Measurements from ENCODE around the gene FAM216B.
"Not testable (repeated sequence)": the region's sequence is repeated elsewhere in the genome, so short reads cannot be mapped to it uniquely, and the experiment has no call there.

The FAM216B gene

GRCh38 chr13:42788601-42789000, 7.2 kb downstream of the FAM216B start:
- DNase-seq = no peak

- no peak for DNase-seq
Observed at GRCh38 chr13:42792154-42792553, 10.8 kb downstream of the FAM216B start.

- DNase-seq = no peak
Observed at GRCh38 chr13:42794577-42795275, 13.3 kb downstream of the FAM216B start.

- no peak for DNase-seq
Observed at GRCh38 chr13:42795666-42796065, 14.3 kb downstream of the FAM216B start.

GRCh38 chr13:42796747-42797356, 15.5 kb downstream of the FAM216B start:
- DNase-seq = no peak

- DNase-seq = no peak
Observed at GRCh38 chr13:42798118-42798517, 16.7 kb downstream of the FAM216B start.

GRCh38 chr13:42800109-42800643, 18.8 kb downstream of the FAM216B start:
- no peak for DNase-seq

DNA sequence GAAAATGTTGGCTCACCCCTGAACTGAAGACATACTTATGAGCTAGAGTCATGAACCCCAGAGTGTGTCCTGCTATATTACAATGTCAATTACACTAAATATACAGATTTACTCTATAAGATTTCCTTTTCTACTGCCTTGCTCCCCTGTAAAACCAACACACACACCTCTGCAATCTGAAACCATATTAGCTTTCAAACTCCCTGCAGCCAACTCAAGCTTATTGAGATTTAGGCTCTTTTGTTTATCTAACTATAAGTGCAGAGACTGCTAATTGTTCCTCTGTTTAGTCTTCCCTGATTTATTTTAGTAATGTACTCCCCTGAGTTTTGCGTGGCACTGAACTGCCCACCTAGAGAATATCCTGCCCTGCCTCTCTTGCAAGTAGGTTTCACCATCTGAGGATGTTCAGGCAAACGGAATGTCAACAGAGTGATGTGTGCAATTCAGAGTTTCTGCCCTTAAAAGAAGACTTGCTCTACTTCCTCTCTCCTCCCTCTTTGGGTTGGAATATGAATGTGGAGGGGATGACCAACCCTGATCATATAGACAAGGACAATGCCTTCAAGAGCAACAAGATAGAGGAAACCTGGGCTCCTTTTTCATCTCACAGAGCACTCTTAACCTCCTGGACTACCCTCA, 22.3 kb downstream of the FAM216B start:
- no peak for DNase-seq

DNA sequence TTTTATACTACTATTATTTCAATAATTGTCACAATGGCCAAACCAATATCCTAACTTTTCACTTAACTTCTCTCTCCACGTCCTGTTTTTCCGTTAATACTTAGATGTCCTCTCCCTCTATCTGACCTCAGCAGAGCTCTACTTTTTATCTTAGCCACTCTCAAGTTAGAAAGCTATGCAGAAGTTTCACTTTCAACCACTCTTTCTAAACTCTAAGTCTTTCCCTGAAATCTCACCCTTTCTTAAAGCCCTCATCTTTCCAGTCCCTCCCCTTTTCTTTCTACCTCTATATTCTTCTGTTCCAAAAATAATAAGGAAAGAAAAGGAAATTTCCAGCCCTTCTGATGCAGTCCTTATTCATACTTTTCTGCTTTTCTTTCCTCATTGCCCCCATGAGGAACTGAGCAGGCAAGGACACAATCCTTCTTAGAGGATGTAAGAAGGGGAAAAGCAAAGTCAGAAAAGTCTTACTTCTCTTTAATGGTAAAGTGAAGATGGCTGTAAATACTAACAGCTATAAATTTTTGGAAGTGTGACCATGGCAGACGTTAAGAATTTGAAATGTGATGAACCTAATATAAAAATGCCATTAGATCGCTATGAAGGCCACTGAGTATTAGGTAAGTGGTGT, 23.0 kb downstream of the FAM216B start:
- no peak for DNase-seq

DNA sequence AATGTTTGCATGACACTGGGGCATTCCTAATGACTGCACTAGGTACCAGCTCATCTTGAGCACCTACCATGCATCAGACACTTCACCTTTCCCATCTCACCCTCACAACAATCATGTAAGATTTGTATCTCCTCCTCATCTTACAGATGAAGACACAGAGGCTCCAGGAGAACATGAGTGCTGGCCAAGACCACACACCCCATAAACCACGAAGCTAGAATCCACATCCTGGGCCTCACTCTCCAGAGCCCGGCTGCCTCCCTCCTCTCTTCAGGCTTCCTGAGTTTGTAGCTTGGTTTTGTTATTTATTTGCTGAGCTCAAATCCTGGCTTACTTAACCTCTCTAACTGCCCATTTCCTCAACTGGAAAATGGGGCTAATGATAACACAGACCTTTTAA, 25.9 kb downstream of the FAM216B start:
- no peak for DNase-seq

- no peak for DNase-seq
Observed at GRCh38 chr13:42807866-42808265, 26.5 kb downstream of the FAM216B start.

DNA sequence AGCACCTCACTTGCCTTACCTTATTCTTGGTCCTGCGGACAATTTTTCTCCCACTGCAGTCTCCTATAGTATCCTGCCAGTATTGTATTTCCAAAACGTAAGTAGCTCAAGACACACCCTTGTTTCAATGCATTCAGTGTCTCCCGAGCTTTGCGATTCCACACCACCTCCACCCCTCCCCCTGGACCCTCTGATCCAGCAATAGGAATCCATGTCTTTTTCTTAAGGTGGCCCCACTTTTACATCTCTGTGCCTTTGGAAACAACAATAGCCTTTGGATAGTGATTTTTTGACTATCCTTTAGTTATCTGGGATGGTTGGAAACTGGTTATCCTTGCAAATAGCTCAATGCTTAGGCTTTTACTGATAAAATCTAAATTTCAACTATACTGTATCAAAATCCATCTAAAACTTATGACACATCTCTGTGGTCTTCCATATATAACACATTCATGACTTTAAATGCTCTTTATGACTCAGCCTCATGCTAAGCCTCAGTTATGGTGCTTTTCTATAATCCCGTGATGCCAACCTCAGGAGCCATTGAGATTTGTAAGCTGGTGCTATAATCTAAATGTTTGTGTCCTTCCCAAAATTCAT, 27.1 kb downstream of the FAM216B start:
- no peak for DNase-seq

DNA sequence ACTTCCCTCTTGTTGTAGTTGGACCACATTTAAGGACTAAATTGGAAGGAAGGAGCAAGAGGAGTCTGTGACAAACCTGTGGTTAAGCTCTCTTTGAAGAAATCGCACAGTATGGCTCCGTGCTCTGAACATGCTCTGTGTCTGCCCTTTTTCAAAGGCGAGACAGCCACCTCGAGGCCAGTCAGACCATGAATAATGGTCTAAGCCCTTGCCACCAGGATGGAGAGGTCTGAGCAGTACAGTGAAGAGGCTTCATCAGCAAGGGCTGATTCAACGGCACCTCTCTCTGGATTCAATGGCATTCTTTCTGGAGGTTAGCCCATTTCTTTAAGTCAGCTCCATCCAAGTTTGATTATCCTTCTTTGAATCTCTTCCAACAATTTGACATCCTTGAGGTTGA, 30.9 kb downstream of the FAM216B start:
- no peak for DNase-seq

DNA sequence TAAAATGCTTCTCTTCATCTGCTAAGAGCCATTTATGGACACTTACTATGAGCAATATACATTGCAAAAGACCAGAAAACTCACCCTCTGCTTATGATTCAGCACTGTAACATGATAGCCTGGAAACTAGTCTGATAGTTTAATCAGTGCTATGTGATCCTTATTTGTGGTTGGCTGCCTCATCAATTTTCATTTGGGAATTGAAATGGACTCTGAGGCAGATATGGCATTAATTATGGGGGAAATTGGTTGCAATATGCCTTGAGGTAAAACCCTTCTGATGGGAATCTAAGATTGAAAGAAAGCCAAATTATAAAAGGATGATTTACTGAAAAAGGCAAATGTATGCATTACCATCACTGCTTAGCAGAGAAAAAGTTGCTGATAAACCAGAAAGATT, 33.5 kb downstream of the FAM216B start:
- DNase-seq = no peak

DNA sequence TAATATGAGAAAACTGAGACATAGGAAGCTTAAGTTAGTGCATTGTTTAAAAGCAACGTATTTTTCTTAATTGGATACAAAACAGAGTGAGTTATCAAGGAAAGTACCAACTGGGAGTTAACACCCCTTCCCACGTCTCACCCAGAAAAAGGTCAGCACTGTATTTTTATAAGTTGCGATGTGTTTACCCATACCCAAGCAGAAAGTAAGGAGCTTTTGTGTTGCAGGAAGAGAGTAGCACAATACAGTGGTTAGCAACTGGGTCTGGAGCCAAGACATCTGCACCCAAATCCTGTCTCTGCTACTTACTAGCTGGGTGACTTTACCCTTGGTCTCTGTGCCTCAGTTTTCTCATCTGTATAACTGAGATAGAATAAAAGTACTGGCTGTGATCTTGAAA, 34.3 kb downstream of the FAM216B start:
- DNase-seq = no peak

DNA sequence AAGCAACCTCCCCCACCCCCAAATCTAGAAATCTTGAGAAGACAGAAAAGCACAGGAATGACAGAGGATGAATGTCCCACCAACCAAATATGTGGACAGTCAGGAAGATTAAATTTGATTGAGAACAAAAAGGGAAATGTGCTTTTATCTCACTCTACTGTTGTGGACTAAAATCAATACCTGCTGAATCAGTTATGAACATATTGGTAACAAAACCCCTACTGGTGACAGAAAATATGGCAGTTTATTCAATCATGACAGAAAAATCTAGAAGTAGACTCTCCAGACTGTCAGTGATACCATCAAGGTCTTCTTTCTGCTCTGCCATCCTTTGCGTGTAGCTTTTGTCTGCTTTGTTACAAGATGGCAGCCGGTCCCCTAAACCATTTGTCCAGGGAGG, 35.2 kb downstream of the FAM216B start:
- no peak for DNase-seq

DNA sequence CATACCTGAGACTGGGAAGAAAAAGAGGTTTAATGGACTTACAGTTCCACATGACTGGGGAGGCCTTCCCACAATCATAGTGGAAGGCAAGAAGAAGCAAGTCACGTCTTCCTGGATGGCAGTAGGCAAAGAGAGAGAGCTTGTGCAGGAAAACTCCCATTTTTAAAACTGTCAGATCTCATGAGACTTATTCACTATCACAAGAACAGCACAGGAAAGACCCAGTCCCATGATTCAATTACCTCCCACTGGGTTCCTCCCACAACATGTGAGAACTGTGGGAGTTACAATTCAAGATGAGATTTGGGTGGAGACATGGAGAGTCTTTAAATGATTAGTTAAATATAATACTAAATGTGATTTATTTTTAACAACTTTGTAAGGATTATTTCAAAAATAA, 38.3 kb downstream of the FAM216B start:
- not testable (repeated sequence) for DNase-seq

DNA sequence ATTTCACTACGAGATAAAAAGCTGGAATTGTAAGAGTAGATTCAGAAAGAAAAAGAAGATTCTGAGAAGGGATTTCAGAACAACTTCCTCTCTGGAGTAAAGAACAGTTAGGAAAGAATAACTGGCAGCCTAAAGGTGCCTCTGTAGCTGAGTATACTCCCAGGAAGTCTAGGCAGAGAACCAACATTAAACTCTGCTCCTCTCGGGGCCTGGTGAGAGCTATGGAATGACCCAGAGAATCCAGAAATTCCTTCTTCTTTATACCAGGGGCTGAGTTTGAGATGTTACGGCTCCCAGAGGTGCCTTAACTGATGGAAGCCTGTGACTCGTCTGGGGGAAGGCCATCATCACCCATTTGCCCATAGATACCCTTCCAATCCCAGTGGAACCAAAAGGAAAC, 39.1 kb downstream of the FAM216B start:
- DNase-seq = no peak

DNA sequence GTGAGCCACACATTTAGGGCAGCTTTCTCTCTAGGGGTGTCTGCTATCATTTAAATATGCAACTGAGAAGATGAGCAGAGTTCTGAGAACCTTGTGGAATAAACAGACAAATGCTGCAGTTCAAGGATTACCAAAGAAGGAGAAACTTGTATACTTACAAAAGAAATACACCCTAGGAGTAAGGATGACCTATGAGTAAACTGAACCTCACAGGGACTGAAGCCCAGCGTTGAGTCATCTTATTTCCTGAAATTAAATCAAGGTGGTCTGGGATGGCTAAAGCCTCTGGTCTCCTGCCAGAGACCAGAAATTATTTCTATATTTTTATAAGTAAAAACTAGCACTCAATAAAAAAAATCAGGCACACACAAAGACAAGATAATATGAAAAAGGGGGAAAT, 40.1 kb downstream of the FAM216B start:
- no peak for DNase-seq

GRCh38 chr13:42832341-42833096, 51.1 kb downstream of the FAM216B start:
- no peak for DNase-seq

GRCh38 chr13:42834946-42835345, 53.6 kb downstream of the FAM216B start:
- no peak for DNase-seq

- DNase-seq = no peak
Observed at GRCh38 chr13:42836930-42837690, 55.7 kb downstream of the FAM216B start.
